HepG2 (cell line): ENCODE measurements around the gene NKX1-2. TPM values are rescaled to one million over a fixed set of nuclear protein-coding genes. Genes with fewer than 3 reads are reported as not detected.
A peak's percentile ranks its signal among the peaks of the same experiment; 100 is the strongest.

Source experiments
- PAWR ChIP-seq: sonication (generic); formaldehyde crosslinking; IDR thresholded peaks from 2 replicates; pipeline ENCODE4 v1.4.0; 2020; ENCODE audit warnings: missing genetic modification reagents, mild to moderate bottlenecking, borderline replicate concordance
- SP1 ChIP-seq, 2 experiments: fragments of 450-650 bp in 1 of 2; sonication (generic) in 1 of 2; formaldehyde crosslinking in 1 of 2; IDR thresholded peaks; 2 replicates each; pipeline versions ENCODE4 v1.4.0 to v1.6.1; 2016 to 2020; ENCODE audit warnings: missing genetic modification reagents in 1 of 2
- TAF15 ChIP-seq: fragments of 200-400 bp; formaldehyde crosslinking; IDR thresholded peaks from one replicate; pipeline ENCODE4 v1.6.1; 2018; ENCODE audit warnings: mild to moderate bottlenecking, low read depth, low read length; ENCODE audit not compliant: poor library complexity, severe bottlenecking
- TOE1 ChIP-seq: sonication (generic); formaldehyde crosslinking; IDR thresholded peaks from 2 replicates; pipeline ENCODE4 v1.4.0; 2020; ENCODE audit warnings: mild to moderate bottlenecking, missing genetic modification reagents
- TSC22D2 ChIP-seq: sonication (generic); formaldehyde crosslinking; IDR thresholded peaks from 2 replicates; pipeline ENCODE4 v1.5.1; 2020; ENCODE audit warnings: missing genetic modification reagents, mild to moderate bottlenecking, borderline replicate concordance
- polyA plus RNA-seq, 8 experiments: library from polyadenylated mRNA; depleted of rRNA in 3 of 8; stranded (reverse) in 7 of 8; unstranded in 1 of 8; fragments of >200 nt; fragmentation: Illumina TruSeq in 4 of 8; extraction: Trizol in 4 of 8; gene quantifications; 2 replicates each; pipeline versions ENCODE4 v1.2.1 to v1.2.3, GENCODE V29; 2011 to 2016; ENCODE audit warnings: low read depth in 4 of 8, missing spikeins in 1 of 8, mixed read lengths in 1 of 8; ENCODE audit not compliant: insufficient read depth in 1 of 8
- total RNA-seq, 5 experiments: library from RNA; depleted of rRNA; stranded (reverse); fragments of >200 nt; fragmentation: Illumina TruSeq; extraction: Trizol; gene quantifications; 2 replicates each; pipeline ENCODE4 v1.2.3, GENCODE V29; 2016; ENCODE audit warnings: low read depth in 1 of 5
- TF ChIP-seq, protein P1 (sequence below): sonication (generic); formaldehyde crosslinking; IDR thresholded peaks from 2 replicates; pipeline ENCODE4 v1.4.0; 2020; ENCODE audit warnings: missing genetic modification reagents
- TF ChIP-seq, protein P2 (sequence below): sonication (generic); formaldehyde crosslinking; IDR thresholded peaks from 2 replicates; pipeline ENCODE4 v1.4.0; 2020; ENCODE audit warnings: missing genetic modification reagents
- TF ChIP-seq, protein P3 (sequence below): sonication (generic); formaldehyde crosslinking; IDR thresholded peaks from 2 replicates; pipeline ENCODE4 v1.4.0; 2020; ENCODE audit warnings: low read depth, mild to moderate bottlenecking, missing genetic modification reagents
- TF ChIP-seq, protein P4 (sequence below): sonication (generic); formaldehyde crosslinking; IDR thresholded peaks from 2 replicates; pipeline ENCODE4 v1.4.0; 2020; ENCODE audit warnings: low read depth, missing genetic modification reagents
- TF ChIP-seq, protein P5 (sequence below): sonication (generic); formaldehyde crosslinking; IDR thresholded peaks from 2 replicates; pipeline ENCODE4 v1.4.0; 2020; ENCODE audit warnings: missing genetic modification reagents, borderline replicate concordance

NKX1-2 gene
- total and polyA plus RNA-seq, 2 of the 13 experiments (the other 11 are each of a cell fraction or from before 2014, with no cell fraction given) = not detected

DNA sequence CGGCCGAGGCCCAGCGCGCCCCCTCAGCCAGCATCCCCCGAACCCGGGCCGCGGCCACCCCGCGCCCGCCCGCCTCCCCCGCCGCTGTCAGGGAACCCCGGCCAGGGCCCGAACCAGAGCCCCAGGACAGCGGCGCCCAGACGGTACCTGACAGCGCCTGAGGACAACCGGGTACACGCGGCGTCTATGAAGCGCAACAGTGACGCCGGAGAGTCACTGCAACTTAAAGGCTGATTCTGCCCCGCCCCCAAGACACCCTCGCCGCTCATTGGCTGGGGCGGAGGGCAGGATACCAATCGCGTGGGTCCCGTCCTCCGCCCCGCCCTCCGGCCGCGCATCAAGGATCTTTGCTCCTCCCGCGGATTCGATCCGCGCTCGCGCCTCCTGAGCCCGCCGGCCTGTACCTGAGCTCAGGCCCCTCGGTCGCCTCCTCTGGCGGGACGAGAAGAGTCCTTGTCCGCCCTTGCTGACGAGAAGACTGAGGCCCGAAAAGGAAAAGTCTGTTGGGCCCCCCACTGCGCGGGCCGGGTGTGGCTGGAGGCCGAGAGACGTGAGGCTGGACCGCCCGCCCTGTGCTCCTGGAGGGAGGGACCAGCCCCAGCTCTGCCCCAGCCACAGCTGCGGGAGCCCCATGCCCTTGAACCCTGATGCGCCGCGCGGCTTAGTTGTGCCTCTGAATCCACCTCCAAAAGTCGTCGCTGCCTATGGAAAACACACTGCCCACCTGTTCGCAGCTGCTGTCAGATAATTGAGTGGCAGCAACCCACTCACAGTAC, 30.9 kb downstream of the NKX1-2 start, which contains the start of gene OAT (continued):
- no peak for TF ChIP-seq TAF15
- TF ChIP-seq, protein P1, sequence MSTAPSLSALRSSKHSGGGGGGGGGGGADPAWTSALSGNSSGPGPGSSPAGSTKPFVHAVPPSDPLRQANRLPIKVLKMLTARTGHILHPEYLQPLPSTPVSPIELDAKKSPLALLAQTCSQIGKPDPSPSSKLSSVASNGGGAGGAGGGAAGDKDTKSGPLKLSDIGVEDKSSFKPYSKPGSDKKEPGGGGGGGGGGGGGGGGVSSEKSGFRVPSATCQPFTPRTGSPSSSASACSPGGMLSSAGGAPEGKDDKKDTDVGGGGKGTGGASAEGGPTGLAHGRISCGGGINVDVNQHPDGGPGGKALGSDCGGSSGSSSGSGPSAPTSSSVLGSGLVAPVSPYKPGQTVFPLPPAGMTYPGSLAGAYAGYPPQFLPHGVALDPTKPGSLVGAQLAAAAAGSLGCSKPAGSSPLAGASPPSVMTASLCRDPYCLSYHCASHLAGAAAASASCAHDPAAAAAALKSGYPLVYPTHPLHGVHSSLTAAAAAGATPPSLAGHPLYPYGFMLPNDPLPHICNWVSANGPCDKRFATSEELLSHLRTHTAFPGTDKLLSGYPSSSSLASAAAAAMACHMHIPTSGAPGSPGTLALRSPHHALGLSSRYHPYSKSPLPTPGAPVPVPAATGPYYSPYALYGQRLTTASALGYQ (CRISPR knock-in tag) = peak; percentile 67; the same call in 1 of the 2 replicates
- TF ChIP-seq, protein P2, sequence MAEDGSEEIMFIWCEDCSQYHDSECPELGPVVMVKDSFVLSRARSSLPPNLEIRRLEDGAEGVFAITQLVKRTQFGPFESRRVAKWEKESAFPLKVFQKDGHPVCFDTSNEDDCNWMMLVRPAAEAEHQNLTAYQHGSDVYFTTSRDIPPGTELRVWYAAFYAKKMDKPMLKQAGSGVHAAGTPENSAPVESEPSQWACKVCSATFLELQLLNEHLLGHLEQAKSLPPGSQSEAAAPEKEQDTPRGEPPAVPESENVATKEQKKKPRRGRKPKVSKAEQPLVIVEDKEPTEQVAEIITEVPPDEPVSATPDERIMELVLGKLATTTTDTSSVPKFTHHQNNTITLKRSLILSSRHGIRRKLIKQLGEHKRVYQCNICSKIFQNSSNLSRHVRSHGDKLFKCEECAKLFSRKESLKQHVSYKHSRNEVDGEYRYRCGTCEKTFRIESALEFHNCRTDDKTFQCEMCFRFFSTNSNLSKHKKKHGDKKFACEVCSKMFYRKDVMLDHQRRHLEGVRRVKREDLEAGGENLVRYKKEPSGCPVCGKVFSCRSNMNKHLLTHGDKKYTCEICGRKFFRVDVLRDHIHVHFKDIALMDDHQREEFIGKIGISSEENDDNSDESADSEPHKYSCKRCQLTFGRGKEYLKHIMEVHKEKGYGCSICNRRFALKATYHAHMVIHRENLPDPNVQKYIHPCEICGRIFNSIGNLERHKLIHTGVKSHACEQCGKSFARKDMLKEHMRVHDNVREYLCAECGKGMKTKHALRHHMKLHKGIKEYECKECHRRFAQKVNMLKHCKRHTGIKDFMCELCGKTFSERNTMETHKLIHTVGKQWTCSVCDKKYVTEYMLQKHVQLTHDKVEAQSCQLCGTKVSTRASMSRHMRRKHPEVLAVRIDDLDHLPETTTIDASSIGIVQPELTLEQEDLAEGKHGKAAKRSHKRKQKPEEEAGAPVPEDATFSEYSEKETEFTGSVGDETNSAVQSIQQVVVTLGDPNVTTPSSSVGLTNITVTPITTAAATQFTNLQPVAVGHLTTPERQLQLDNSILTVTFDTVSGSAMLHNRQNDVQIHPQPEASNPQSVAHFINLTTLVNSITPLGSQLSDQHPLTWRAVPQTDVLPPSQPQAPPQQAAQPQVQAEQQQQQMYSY = no peak
- TF ChIP-seq, protein P3, sequence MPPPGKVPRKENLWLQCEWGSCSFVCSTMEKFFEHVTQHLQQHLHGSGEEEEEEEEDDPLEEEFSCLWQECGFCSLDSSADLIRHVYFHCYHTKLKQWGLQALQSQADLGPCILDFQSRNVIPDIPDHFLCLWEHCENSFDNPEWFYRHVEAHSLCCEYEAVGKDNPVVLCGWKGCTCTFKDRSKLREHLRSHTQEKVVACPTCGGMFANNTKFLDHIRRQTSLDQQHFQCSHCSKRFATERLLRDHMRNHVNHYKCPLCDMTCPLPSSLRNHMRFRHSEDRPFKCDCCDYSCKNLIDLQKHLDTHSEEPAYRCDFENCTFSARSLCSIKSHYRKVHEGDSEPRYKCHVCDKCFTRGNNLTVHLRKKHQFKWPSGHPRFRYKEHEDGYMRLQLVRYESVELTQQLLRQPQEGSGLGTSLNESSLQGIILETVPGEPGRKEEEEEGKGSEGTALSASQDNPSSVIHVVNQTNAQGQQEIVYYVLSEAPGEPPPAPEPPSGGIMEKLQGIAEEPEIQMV (CRISPR knock-in tag) = 0 out of 2 replicates have a peak, but pooled peaks have one; percentile 34
- 0 out of 2 replicates have a peak, but pooled peaks have one; percentile 53 for TF ChIP-seq TOE1 (CRISPR knock-in tag)
- 0 out of 2 replicates have a peak, but pooled peaks have one; percentile 23 for TF ChIP-seq TSC22D2
- TF ChIP-seq PAWR (CRISPR knock-in tag) = no peak
- TF ChIP-seq SP1 (IDR thresholded peaks at IDR 0.05) = no peak
- TF ChIP-seq SP1 (CRISPR knock-in tag; IDR thresholded peaks at IDR 0.05) = peak; percentile 87
- TF ChIP-seq, protein P4, sequence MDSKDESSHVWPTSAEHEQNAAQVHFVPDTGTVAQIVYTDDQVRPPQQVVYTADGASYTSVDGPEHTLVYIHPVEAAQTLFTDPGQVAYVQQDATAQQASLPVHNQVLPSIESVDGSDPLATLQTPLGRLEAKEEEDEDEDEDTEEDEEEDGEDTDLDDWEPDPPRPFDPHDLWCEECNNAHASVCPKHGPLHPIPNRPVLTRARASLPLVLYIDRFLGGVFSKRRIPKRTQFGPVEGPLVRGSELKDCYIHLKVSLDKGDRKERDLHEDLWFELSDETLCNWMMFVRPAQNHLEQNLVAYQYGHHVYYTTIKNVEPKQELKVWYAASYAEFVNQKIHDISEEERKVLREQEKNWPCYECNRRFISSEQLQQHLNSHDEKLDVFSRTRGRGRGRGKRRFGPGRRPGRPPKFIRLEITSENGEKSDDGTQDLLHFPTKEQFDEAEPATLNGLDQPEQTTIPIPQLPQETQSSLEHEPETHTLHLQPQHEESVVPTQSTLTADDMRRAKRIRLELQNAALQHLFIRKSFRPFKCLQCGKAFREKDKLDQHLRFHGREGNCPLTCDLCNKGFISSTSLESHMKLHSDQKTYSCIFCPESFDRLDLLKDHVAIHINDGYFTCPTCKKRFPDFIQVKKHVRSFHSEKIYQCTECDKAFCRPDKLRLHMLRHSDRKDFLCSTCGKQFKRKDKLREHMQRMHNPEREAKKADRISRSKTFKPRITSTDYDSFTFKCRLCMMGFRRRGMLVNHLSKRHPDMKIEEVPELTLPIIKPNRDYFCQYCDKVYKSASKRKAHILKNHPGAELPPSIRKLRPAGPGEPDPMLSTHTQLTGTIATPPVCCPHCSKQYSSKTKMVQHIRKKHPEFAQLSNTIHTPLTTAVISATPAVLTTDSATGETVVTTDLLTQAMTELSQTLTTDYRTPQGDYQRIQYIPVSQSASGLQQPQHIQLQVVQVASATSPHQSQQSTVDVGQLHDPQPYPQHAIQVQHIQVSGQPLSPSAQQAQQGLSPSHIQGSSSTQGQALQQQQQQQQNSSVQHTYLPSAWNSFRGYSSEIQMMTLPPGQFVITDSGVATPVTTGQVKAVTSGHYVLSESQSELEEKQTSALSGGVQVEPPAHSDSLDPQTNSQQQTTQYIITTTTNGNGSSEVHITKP = 0 out of 2 replicates have a peak, but pooled peaks have one; percentile 18
- TF ChIP-seq, protein P5, sequence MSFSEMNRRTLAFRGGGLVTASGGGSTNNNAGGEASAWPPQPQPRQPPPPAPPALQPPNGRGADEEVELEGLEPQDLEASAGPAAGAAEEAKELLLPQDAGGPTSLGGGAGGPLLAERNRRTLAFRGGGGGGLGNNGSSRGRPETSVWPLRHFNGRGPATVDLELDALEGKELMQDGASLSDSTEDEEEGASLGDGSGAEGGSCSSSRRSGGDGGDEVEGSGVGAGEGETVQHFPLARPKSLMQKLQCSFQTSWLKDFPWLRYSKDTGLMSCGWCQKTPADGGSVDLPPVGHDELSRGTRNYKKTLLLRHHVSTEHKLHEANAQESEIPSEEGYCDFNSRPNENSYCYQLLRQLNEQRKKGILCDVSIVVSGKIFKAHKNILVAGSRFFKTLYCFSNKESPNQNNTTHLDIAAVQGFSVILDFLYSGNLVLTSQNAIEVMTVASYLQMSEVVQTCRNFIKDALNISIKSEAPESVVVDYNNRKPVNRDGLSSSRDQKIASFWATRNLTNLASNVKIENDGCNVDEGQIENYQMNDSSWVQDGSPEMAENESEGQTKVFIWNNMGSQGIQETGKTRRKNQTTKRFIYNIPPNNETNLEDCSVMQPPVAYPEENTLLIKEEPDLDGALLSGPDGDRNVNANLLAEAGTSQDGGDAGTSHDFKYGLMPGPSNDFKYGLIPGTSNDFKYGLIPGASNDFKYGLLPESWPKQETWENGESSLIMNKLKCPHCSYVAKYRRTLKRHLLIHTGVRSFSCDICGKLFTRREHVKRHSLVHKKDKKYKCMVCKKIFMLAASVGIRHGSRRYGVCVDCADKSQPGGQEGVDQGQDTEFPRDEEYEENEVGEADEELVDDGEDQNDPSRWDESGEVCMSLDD (CRISPR knock-in tag) = no peak
